ENCODE data around the gene NELL1.

GRCh38 chr11:21414953-21415352 lies 745.6 kb downstream of the NELL1 start:
- TF ChIP-seq, protein P1, sequence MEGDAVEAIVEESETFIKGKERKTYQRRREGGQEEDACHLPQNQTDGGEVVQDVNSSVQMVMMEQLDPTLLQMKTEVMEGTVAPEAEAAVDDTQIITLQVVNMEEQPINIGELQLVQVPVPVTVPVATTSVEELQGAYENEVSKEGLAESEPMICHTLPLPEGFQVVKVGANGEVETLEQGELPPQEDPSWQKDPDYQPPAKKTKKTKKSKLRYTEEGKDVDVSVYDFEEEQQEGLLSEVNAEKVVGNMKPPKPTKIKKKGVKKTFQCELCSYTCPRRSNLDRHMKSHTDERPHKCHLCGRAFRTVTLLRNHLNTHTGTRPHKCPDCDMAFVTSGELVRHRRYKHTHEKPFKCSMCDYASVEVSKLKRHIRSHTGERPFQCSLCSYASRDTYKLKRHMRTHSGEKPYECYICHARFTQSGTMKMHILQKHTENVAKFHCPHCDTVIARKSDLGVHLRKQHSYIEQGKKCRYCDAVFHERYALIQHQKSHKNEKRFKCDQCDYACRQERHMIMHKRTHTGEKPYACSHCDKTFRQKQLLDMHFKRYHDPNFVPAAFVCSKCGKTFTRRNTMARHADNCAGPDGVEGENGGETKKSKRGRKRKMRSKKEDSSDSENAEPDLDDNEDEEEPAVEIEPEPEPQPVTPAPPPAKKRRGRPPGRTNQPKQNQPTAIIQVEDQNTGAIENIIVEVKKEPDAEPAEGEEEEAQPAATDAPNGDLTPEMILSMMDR (conservative IDR thresholded peaks at IDR 0.05; ENCODE audit: low read length) = no peak
- no peak for TF ChIP-seq EZH2phosphoT487 (IDR thresholded peaks at IDR 0.05; ENCODE audit: borderline replicate concordance)
